GM18520 (cell line): ENCODE measurements around the gene NXPH1.

Experiments
- ATAC-seq: cut with Tn5 transposase; IDR thresholded peaks from one replicate; pipeline ENCODE4 v1.9.1; 2021; ENCODE audit not compliant: unreplicated experiment

Gene NXPH1

DNA sequence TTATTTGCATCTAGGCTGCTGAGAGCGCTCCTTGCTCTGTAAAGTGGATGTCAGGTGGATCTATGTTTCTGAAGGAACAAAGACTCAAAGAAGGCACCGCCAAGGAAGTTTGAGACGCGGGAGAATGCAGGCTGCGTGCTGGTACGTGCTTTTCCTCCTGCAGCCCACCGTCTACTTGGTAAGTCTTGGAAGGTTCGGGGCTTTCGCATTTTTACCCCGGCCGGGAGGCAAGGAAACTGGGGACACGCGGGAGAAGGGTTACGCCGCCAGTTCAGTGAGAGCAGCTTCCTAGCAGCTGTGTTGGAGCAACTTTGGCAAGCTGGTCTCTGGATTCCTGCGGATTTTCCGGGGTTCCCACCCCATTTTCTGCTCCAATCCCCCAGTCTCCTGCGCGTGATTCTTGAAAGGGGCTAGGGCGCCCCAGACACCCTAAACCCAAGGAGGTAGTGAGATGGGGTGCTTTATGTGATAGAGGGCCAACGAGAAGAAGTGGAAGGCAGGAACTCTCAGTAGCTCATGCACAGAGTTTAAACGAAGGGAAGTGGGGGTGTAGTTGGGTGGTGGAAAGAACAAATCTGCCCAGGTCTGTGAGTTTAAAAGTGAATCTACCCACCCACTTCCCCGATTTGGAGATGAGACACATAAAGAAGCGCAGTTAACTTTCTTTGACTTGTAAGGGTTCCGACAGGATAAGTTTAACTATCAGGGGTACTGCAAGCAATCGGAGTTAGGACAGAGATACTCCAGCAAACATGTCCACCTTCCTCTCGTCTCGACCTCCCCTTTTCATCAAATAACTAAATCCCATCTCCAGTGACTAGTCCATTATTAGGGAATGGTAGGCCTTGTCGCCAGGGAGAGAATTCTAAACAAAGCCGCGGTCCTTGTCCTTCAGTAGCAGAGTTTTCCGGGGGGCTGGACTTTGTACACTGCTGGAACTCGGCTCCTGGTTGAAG, 2.5 kb downstream of the NXPH1 start:
- no peak for ATAC-seq

DNA sequence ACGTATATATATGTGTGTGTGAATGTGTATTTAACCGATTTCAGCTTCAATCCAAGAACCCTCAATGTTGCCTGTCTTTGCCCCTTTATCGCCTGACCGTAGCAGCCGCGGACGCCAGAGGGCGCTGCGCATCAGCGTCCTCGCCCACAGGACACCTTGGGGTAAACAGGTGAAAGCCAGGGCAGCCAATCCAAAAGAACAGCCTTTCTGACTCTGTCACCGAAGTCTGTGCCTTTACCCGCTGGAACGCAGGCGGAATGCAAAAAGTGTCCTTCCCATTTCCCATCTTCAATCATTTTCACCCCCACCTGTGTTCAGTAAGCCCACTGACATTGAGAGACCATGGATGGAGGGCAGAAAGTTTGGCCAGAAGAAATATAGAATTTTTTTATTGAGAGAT, 3.6 kb downstream of the NXPH1 start:
- ATAC-seq, result peak; percentile 88

DNA sequence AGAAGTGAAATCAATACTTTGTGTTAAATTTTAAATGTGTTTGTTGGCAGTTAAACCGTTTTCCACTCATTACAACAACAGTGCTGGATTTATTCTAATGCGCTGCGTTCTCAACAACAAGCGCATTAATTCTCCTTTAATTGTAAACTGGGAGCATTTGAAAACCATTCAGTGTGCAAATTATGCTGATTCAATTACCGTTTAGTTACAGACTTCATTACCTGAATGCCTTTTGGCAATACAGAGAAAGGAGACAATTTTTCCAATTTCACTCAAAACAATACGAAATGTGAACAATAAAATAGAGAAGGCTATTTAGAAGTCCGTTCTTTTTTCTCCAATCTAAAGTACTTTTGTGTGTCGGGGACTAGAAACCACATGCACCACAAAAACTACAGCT, 4.2 kb downstream of the NXPH1 start:
- ATAC-seq, result no peak

DNA sequence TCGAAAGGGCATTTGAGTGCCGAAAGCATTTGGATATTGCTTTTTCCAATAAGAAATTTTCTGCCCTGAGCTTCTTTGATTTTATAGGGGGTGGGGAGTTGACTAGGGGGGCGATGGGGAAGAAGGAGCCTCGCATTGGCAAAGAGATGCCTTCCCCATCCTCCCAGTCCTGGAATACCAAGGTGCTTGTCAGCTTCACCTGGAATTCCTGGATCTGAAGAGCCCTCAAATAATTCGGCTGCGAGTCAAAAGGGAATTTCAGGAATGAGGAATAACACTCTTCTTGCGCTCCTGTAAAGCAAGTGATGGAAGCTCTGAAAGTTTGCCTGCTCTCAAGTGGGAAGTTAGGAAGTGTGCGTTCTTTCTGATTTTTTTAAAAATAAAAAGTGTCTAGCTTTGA, 7.3 kb downstream of the NXPH1 start:
- ATAC-seq, result no peak

DNA sequence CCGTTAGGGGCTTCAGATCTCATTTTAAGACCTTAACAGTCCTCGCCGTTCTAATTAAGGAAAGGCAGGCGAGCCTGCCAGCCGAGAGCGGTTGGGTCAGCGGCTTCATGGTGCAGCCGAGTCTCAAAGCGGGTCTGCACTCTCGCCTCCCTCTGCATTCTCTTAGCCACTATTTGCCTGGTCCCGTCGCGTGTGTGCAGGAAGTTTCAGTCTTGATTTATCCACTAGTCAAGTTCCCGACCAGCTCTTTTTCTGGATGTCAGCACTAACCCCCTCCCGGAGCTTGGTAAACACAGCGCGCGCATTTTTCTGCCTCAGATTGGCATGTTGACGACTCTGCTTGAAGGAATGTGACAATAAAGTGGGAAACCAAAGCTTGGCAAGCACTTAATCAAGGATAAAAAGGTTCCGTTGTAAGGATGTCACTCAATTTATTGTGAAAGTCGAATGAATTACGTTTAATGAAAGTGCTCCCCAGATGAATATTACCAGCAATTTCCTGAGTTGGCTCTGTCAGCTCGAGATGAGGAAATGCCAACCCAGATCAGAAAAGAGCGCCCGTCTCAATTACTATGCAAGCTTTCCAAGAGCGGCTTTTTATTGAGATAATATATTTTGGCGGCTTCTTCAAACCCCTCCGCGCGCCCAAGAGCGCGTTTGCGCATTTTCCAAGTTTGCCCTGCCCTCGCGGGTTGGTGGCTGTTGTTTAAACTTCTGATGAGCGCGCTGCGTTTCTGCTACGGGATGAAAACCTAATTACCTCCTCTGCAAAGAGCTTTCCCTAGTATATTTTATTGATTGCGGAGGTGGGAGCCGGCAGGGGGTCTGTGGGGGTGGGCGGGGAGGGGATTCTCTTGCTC, 7.9 kb downstream of the NXPH1 start:
- ATAC-seq, result no peak

DNA sequence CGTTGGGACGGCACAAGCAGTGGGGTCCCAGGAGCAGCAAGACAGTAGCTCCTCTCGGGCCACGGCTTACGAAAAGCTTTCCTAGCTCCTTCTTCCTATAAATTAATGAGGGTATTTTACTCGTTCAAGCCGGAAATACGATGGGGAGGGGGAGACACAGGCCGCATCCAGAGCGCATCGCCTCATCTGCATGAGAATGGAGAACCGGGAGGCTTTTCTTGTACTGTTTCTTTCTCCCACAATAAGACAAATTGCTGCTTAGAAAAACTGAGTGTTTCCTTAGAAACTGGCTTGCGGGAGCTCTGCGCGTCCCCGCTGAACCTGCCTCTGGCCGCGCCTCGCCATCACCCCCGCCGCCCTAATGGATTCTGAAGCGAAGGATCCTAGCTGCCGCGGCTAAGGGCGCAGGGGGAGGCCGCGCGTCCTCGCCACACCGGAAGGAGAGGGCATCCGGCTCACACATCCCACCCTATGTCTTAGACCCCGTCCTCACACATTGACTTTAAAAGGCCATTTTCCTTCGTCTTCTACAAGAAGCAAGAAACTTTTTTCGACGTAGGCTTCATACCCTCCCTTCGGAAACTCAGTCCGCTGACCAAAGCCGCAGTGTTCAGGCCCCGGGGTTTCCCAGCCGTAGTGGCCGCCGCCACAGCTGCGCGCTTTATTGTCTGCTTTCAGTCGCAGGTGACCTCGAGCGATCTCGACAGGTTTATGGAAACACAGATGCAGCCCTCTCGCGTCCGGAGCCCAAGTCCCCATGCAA, 8.8 kb downstream of the NXPH1 start:
- ATAC-seq, result no peak

DNA sequence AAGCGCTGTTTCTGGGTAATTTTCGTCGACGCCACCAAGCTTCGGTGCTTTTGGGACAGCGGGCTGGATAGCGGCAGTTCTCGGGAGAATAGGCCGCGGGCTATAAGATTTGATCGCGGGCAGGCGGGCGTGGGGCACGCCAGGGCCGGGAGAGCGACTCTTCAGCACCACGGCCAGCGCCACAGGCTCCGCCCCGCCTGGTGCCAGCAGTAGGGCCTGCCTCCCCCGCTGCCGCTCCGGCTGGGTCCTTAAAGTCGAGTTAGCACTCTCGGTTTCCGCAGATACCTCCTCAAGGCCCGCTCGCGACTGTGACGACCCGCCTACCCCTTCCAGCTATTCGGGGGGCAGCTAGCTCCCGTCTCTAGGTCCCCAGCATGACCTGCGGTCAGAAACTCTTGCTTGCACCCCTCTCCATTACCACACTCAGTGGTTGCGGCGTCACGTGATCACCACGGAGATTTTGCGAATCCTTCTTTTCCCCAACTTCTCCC, 9.4 kb downstream of the NXPH1 start:
- ATAC-seq, result no peak

DNA sequence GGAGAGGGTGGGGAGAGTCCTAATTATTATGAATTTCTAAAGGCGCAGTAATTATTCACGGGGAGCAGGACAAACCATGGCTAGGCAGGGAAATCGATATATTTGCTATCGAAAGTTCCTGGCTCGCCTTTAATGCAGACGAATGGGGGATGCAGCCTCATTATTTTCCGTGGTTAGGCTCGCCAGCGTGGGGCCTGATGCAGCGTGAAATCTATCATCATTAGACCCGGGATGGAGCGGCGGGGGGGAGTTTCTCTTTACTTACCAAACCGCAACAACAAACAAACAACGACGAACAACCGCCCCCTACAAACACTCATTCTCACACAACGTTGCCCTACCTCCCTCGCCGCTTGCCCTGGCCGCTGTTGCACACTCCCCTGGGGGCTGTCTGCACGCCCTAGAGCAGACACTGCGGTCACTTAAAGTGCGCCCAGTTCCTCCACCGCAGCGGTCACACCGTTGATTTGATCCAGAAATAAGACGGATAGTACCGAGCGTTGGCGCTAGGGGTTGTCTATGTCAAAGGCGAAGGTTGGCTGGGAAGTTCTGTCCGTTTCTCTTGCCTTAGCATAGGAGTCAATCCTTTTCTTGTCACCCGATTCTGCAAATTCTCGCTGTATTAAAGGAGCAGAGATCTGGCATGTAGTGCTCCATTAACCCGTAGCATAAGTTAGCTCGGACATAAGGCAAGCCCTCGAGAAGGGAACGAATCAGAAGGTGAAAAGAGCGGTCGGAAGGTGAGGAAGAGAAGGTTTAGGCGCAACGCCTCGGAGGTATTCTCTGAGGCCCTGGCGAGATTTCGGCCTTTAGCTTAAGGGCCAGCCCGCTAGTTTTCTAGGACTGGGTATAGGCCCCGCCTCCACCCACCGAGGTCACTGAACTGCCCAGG, 10.4 kb downstream of the NXPH1 start:
- ATAC-seq, result no peak

DNA sequence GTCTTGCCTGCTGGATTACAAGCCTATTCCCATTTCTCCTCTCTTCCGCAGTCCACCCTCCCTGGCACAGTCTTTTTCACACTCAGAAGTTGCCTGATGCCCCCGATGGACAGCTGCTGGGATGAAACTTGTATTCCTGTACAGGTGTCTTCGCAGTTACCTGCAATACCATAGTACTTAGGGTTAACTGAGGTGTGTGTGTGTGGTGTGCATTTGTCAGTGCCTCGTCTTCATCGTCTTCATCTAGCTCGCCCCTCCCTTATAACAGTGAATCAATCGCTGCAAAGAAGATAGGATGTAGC, 11.0 kb downstream of the NXPH1 start:
- ATAC-seq, result no peak

DNA sequence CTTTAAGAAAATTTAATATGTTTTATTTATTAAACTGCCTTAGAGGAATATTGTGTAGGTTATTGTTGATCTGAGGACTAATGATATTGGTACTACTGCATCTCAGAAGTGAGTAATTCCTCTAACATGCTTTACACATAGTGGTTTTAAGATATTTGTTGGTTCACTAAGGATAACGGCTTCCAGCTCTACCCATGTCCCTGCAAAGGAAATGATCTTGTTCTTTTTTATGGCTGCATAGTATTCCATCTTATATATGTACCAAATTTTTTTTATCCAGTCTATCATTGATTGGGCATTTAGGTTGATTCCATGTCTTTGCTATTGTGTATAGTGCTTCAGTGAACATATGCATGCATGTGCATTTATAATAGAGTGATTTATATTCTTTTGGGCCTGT, 20.1 kb downstream of the NXPH1 start:
- no peak for ATAC-seq

DNA sequence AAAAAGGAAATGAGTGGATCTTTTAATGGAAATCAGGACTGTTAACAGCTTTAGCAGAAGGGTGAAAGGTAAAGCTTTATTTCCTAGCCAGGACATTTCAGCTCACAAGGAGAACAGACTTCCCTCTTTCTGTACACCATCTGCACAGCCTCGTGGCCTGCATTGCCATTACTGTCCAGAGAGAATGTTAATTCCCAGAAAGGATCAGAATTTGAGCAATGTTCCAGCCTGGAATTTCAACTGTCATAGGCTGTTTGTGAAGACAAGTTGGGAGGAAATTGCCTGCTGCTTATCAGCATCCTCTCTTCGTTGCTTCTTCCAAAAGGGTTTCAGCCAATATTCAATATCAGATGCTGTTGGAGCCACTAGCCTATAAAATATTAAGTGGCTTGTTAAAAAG, 22.0 kb downstream of the NXPH1 start:
- no peak for ATAC-seq

DNA sequence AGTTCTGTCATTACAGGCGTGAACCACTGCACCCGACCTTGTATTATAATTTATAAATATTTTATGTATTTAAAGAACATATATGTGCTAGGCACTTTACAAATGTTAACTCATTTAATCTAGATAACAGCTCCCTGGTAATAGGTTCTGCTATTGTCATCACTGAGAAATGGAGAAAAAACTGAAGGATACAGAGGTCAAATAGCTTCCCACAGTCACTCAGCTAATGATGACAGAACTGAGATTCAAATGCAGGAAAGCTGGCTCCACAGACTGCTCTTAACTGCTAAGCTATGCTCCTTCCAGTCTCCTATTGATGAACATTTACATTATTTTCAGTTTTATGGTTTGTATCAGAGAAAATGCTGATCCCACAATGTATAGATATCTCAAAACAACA, 28.9 kb downstream of the NXPH1 start:
- ATAC-seq, result no peak

DNA sequence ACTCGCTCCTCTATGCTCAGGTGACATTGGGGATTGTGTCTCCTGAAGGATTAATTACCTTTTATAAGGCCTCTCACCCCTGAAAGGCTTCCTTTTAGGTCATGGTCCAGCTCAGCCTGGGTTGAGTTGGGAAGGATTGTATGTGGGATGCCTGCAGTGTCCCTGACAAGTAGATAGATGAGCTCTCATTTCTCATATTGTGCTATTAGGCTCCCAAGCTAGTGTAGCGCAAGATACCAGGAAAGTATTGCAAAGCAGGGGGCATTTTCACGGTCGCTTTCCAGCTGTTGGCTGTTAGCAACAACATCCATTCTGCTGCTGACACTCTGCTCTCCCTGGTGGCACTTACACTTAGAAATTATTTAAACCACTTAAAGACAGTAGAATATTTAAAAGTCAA, 31.9 kb downstream of the NXPH1 start:
- ATAC-seq, result no peak

DNA sequence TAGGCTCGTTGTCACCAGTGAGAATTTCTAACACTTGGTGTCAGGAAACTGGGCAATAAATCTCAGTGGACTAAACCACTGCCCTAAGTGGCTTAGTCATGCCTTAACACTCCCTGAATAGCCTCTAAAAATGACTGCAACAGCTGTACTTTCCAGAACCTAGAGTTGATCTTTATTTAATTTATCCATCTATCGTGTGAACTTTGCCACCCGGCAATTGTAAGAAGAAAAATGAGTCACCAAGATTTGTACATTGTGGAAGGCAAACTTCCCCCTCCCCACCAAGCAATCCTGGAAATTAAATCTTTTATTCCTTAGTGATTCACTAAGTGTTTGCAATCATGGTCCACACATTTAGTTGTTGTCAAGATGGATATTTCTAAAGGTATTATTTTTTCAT, 47.1 kb downstream of the NXPH1 start:
- ATAC-seq, result no peak

DNA sequence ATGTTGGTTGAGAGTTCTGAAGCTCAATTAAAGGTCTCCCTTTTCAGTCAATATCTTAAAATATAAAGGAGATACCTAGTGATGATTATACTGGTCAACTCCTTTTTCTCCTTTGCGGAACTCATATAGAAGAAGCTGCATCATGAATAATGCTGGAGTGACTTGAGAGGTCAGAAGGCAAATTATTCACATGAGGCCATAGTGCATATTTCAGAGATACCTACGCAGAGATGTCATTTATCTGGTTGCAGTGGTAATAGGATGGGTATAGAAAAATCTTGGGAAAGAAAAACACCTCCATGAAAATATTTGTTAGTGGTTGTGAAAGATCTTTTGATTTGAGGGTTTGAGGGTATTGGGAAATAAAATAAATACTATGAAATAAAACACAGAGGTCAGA, 47.7 kb downstream of the NXPH1 start:
- no peak for ATAC-seq

DNA sequence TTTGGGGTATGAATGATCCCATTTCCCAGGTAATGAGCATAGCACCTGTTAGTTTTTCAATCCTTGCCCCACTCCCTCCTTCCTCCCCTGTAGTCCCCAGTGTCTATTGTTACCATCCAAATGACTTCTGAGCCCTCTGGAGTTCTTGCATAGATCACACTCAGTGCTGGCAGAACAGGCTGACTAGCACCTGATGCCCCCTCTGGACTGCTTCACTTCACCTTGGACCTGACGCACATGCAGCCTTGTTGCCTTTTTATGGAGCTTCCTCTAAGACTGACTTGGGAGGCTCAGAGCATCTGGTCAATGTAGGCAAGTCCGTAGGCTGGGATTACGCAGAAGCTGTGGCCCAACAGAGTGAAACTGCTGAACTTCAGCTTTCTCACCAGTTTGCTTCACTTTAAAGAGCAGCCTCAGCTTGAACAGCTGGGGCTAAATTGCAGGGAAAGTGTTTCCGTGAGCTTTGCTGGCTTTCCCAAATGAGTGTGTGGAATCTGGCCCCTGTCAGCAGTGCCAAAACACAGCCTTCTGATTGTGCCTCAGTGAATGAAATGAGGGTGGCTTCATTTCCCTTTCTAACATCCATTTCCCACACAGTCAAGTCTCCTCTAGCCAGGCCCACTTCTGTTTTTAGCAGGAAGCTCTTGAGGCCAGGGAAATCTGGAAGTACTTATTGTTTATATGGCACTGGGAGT, 48.5 kb downstream of the NXPH1 start:
- ATAC-seq, result no peak

DNA sequence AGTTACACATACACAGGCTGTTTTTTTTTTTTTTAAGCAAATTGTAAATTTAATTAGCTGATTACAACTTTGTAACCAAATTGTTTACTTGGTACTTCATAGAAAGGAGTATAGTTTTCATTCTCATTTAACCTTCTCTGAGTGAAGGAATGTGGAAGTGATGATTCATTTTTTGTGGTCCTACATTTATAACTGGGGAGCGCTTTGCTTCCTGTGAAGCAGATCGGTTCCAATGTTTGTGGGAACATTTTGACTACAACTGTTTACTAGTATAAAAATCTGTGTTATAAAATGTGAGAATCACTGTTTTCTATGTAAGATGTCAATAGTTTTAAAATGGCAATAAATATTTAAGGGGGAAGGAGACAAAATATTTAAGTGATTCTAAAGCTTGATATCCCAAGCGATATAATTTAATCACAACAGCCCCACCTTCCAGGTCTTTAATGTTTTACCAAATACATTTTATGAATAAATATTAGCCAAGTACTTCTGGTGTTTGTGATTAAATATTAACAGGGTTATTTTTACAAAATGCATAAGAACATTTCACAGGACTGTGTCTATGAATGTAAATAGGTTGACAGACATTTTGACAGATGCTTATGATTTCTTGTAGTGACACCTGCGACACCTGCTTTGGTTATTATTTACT, 57.1 kb downstream of the NXPH1 start:
- ATAC-seq, result no peak

DNA sequence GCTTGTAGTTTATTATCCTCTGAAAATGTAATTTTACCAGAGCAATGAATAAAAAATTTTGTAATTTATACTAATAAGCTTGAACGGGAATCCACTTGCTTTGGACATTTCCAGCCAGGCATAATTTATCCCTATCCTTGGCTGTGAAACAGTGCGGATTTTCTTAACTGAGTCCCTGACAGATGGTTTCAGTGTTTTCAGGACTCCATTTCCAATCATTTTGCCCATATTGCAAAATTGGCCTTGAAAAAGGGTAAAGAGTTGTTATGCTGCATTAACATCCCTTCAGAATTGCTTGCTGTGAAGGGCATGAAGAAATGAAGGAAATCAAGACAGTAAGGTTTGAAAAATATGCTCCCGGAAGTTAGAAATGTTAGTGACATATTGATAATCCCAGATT, 57.7 kb downstream of the NXPH1 start:
- no peak for ATAC-seq
